HFF-Myc (cell line): ENCODE data around the gene CAPN15.
A peak's percentile ranks its signal among the peaks of the same experiment; 100 is the strongest.

Experiments used
- DNase-seq: peaks from one replicate; pipeline ENCODE4 v3.0.0-alpha.2; 2011; ENCODE audit warnings: low read depth; ENCODE audit errors: extremely low read depth
- H3K4me3 ChIP-seq: replicated peaks from 2 replicates; pipeline ENCODE4 v1.5.1; 2011; ENCODE audit warnings: low read depth, mild to moderate bottlenecking, control low read depth, low read length
- CTCF ChIP-seq: IDR thresholded peaks from 2 replicates; pipeline ENCODE4 v1.5.1; 2012; ENCODE audit warnings: mild to moderate bottlenecking, low read depth, low read length, control low read depth; ENCODE audit errors: missing control alignments

Gene CAPN15

GRCh38 chr16:522320-523096 lies 5.0 kb upstream of the CAPN15 start:
- TF ChIP-seq CTCF: no peak
- no peak for DNase-seq
- H3K4me3 ChIP-seq: no peak overlapping the region

GRCh38 chr16:523097-523741 lies 4.3 kb upstream of the CAPN15 start:
- no peak for TF ChIP-seq CTCF
- H3K4me3 ChIP-seq: no peak overlapping the region
- no peak for DNase-seq

GRCh38 chr16:524274-525040 lies 3.1 kb upstream of the CAPN15 start:
- no peak for DNase-seq
- H3K4me3 ChIP-seq: no peak overlapping the region
- TF ChIP-seq CTCF: no peak

GRCh38 chr16:525123-525519 lies 2.4 kb upstream of the CAPN15 start:
- DNase-seq: no peak
- H3K4me3 ChIP-seq: peak overlapping the region; percentile 77
- TF ChIP-seq CTCF: no peak

GRCh38 chr16:525520-526180 lies 1.9 kb upstream of the CAPN15 start:
- DNase-seq: peak; percentile 59
- TF ChIP-seq CTCF: no peak
- H3K4me3 ChIP-seq: peak overlapping the region; percentile 77

GRCh38 chr16:526181-527014 lies 1.1 kb upstream of the CAPN15 start:
- no peak for TF ChIP-seq CTCF
- no peak for DNase-seq

More at GRCh38 chr16:526181-527014, 1.1 kb upstream of the CAPN15 start:
- peak overlapping the region; percentile 77 for H3K4me3 ChIP-seq
